Measurements from ENCODE around the gene FPR2.

FPR2 gene

DNA sequence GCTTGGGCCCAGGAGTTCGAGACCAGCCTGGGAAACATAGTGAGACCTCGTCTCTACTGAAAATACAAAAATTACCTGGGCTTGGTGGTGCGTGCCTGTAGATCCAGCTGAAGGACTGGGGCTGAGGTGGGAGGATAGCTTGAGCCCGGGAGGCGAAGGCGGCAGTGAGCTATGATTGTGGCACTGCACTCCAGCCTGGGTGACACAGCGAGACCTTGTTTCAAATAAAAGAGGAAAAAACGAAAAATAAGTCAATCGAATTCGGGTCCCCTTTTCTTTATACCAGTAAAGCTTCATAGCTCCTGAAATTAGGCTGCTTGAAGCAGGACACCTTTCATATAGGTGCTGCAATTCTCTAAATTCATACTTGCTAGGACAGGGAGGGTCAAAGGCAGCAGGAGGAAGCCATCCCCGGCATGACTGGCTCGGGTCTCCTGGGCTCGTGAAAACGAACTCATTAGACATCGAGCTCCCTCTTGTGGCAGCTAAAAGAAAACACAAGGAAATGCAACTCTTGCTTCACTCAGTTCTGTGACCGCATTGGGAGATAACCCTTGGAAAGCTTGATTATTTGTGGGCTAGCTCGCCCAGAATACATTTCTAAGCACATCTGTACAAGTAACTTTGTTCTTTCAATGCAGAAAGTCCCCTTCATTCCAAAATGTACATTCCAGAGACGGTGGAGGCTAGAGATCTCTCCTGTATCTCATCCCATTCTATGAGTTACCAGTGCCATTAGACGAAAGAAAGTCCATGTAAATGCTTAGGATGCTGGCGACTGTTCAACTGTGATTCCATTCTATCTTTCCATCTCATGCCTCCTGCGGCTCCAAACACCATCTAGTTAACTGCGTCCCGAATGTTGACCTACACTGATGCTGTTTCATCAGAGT lies 16.8 kb downstream of the FPR2 start:
- DNase-seq (ENCODE audit: low read depth in 1 of 2, low spot score in 1 of 2) = peak; percentile 67 to 79
- H3K4me3 ChIP-seq (replicated peaks; ENCODE audit: insufficient read depth, low read length) = no peak overlapping the region
- TF ChIP-seq, protein P1, sequence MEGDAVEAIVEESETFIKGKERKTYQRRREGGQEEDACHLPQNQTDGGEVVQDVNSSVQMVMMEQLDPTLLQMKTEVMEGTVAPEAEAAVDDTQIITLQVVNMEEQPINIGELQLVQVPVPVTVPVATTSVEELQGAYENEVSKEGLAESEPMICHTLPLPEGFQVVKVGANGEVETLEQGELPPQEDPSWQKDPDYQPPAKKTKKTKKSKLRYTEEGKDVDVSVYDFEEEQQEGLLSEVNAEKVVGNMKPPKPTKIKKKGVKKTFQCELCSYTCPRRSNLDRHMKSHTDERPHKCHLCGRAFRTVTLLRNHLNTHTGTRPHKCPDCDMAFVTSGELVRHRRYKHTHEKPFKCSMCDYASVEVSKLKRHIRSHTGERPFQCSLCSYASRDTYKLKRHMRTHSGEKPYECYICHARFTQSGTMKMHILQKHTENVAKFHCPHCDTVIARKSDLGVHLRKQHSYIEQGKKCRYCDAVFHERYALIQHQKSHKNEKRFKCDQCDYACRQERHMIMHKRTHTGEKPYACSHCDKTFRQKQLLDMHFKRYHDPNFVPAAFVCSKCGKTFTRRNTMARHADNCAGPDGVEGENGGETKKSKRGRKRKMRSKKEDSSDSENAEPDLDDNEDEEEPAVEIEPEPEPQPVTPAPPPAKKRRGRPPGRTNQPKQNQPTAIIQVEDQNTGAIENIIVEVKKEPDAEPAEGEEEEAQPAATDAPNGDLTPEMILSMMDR (IDR thresholded peaks at IDR 0.05; ENCODE audit: insufficient read depth, low read length) = peak; percentile 29
- TF ChIP-seq SPI1 (IDR thresholded peaks at IDR 0.05; ENCODE audit: borderline replicate concordance, low read depth) = peak; percentile 41; the same call in 1 of the 2 replicates
- TF ChIP-seq, protein P2, sequence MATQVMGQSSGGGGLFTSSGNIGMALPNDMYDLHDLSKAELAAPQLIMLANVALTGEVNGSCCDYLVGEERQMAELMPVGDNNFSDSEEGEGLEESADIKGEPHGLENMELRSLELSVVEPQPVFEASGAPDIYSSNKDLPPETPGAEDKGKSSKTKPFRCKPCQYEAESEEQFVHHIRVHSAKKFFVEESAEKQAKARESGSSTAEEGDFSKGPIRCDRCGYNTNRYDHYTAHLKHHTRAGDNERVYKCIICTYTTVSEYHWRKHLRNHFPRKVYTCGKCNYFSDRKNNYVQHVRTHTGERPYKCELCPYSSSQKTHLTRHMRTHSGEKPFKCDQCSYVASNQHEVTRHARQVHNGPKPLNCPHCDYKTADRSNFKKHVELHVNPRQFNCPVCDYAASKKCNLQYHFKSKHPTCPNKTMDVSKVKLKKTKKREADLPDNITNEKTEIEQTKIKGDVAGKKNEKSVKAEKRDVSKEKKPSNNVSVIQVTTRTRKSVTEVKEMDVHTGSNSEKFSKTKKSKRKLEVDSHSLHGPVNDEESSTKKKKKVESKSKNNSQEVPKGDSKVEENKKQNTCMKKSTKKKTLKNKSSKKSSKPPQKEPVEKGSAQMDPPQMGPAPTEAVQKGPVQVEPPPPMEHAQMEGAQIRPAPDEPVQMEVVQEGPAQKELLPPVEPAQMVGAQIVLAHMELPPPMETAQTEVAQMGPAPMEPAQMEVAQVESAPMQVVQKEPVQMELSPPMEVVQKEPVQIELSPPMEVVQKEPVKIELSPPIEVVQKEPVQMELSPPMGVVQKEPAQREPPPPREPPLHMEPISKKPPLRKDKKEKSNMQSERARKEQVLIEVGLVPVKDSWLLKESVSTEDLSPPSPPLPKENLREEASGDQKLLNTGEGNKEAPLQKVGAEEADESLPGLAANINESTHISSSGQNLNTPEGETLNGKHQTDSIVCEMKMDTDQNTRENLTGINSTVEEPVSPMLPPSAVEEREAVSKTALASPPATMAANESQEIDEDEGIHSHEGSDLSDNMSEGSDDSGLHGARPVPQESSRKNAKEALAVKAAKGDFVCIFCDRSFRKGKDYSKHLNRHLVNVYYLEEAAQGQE (IDR thresholded peaks at IDR 0.05; ENCODE audit: insufficient replicate concordance, low read depth) = no peak
- no peaks in the 10 kb centered on the region for H3K27me3 ChIP-seq (ENCODE audit: insufficient read depth, poor library complexity, severe bottlenecking)
- 0 out of 2 replicates have a peak overlapping the region, but pooled peaks have one; percentile 3 for H3K27ac ChIP-seq (replicated peaks)

DNA sequence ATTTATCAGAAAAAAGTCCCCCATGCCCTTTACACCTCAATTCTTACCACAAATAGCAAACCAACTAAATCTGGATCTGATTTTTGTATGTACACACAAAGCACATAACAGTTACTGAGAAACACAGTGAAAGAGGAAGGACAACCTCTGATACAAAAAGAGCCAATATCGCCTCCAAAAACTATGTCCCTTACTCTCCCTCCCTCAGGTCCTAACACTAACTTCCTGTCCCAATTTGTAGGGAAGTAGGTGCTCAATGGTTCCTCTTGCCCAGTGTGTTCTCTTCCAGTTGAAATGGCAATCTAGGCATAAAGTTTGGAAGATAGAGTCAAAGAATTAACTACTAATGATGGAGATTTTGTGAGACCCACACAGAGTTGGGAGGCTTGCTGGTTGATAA lies 18.2 kb downstream of the FPR2 start:
- DNase-seq (ENCODE audit: low read depth in 1 of 2, low spot score in 1 of 2) = no peak
- TF ChIP-seq GABPA (IDR thresholded peaks at IDR 0.05; ENCODE audit: low read depth) = no peak
- TF ChIP-seq, protein P1 (IDR thresholded peaks at IDR 0.05; ENCODE audit: insufficient read depth, low read length) = no peak
- TF ChIP-seq POLR2AphosphoS5 (IDR thresholded peaks at IDR 0.05; ENCODE audit: low read depth) = no peak
- TF ChIP-seq, protein P2 (IDR thresholded peaks at IDR 0.05; ENCODE audit: insufficient replicate concordance, low read depth) = no peak
- TF ChIP-seq SPI1 (IDR thresholded peaks at IDR 0.05; ENCODE audit: borderline replicate concordance, low read depth) = no peak
- Histone ChIP-seq H3K27ac (replicated peaks) (no peak overlapping the region), H3K27me3 (ENCODE audit: insufficient read depth, poor library complexity, severe bottlenecking) (no peaks in the 10 kb centered on the region), H3K4me3 (replicated peaks; ENCODE audit: insufficient read depth, low read length) (no peak overlapping the region)

DNA sequence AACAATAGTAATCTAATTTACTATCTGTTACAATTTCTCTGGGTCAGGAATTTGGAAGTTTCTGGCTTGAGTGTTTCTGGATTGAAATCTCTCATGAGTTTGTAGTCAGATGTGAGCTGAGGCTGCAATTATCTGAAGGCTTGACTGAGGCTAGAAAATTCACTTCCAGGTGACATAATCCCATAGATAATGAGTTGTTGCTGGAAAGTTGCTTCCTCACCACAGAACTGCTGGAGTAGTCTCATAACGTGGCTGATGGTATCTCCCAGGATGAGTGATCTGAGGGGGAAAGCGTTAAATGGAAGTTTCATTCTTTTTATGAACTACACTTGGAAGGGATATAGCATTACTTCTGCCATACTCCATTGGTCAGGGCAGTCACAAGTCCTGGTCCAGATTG lies 18.7 kb downstream of the FPR2 start:
- Histone ChIP-seq H3K4me3 (replicated peaks; ENCODE audit: insufficient read depth, low read length) (no peak overlapping the region), H3K27ac (replicated peaks) (no peak overlapping the region), H3K27me3 (ENCODE audit: insufficient read depth, poor library complexity, severe bottlenecking) (no peaks in the 10 kb centered on the region)
- no peak for DNase-seq (ENCODE audit: low read depth in 1 of 2, low spot score in 1 of 2)
- TF ChIP-seq, protein P2 (IDR thresholded peaks at IDR 0.05; ENCODE audit: insufficient replicate concordance, low read depth) = no peak
- no peak for TF ChIP-seq SPI1 (IDR thresholded peaks at IDR 0.05; ENCODE audit: borderline replicate concordance, low read depth)
- no peak for TF ChIP-seq GABPA (IDR thresholded peaks at IDR 0.05; ENCODE audit: low read depth)
- TF ChIP-seq POLR2AphosphoS5 (IDR thresholded peaks at IDR 0.05; ENCODE audit: low read depth) = no peak
- TF ChIP-seq, protein P1 (IDR thresholded peaks at IDR 0.05; ENCODE audit: insufficient read depth, low read length) = no peak

All from HL-60 (cell line).